K562 (cell line): Measurements from ENCODE around the gene AFF1. TPM values are rescaled to one million over a fixed set of nuclear protein-coding genes. Genes with fewer than 3 reads are reported as not detected.

ENCODE experiments used
- HNRNPK ChIP-seq: fragments of 200-400 bp; formaldehyde crosslinking; IDR thresholded peaks from one replicate; pipeline ENCODE4 v1.6.1; 2018; ENCODE audit warnings: mild to moderate bottlenecking, low read depth, low read length; ENCODE audit not compliant: poor library complexity, severe bottlenecking
- MITF ChIP-seq: IDR thresholded peaks from 2 replicates; pipeline ENCODE4 v1.6.1; 2014; ENCODE audit warnings: antibody characterized with exemption
- NKRF ChIP-seq: fragments of 450-650 bp; IDR thresholded peaks from 2 replicates; pipeline ENCODE4 v1.6.1; 2016; ENCODE audit warnings: borderline replicate concordance
- SMAD1 ChIP-seq: fragments of 150-350 bp; IDR thresholded peaks from 2 replicates; pipeline ENCODE4 v1.6.1; 2014; ENCODE audit warnings: low read length, low read depth; ENCODE audit not compliant: partially characterized antibody
- SRSF1 ChIP-seq: fragments of 200-400 bp; formaldehyde crosslinking; IDR thresholded peaks from 2 replicates; pipeline ENCODE4 v1.6.1; 2017; ENCODE audit warnings: mild to moderate bottlenecking, low read depth, low read length, moderate library complexity
- VEZF1 ChIP-seq: fragments of 200-800 bp; sonication (Bioruptor generic); IDR thresholded peaks from 2 replicates; pipeline ENCODE4 v1.6.1; 2017; ENCODE audit warnings: missing genetic modification characterization, missing compliant biosample characterization
- ZNF212 ChIP-seq: fragments of 450-650 bp; formaldehyde crosslinking; IDR thresholded peaks from 2 replicates; pipeline ENCODE4 v1.4.0; 2020; ENCODE audit warnings: mild to moderate bottlenecking
- ZNF239 ChIP-seq: fragments of 250-450 bp; sonication (Bioruptor Pico); IDR thresholded peaks from 2 replicates; pipeline ENCODE4 v1.4.0; 2020; ENCODE audit warnings: mild to moderate bottlenecking
- polyA plus RNA-seq, 8 experiments: library from polyadenylated mRNA; depleted of rRNA in 4 of 8; stranded (reverse) in 5 of 8; unstranded in 3 of 8; fragments of >200 nt; fragmentation: Nextera tagmentation in 2 of 8; fragmentation: Illumina TruSeq in 1 of 8; extraction: Ambion mirVana in 2 of 8; extraction: Trizol in 1 of 8; gene quantifications; 2 replicates each; pipeline versions ENCODE4 v1.2.1 to v1.2.3, GENCODE V29; 2011 to 2014; ENCODE audit warnings: inconsistent platforms in 1 of 8, missing spikeins in 1 of 8
- total RNA-seq, 7 experiments: library from RNA; depleted of rRNA in 6 of 7; stranded (reverse); fragments of >200 nt in 6 of 7; fragmentation: Illumina TruSeq in 2 of 7; extraction: Trizol in 2 of 7; gene quantifications; 2 replicates each; pipeline versions ENCODE4 v1.2.1 to v1.2.3, GENCODE V29; 2011 to 2021; ENCODE audit warnings: low replicate concordance in 1 of 7

Gene AFF1
- total and polyA plus RNA-seq, 9 of the 15 experiments (the other 6 are each of a cell fraction or from before 2014, with no cell fraction given) = 4.1 to 47.5 (median 17.2) TPM

DNA sequence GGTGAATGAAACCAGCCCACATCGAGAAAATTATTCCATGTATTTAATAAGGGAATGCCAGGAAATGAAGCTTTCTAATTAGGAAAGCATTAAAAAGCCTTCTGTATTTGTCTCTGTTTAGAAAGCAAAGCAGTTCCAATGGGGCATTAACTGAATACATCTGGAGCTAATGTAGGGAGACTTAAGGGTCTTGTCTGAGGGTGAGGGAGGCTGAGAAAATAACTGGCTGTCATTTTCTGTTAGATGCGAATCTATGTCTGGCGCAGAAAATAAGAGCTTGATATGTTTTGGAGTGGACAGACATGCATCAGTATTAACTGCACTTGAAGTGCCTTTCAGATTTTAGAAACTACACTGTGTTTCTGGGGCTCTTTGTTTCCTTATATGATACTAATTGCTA is 174.3 kb downstream of the AFF1 start (continued):
- TF ChIP-seq VEZF1 (CRISPR knock-in tag) = no peak
- TF ChIP-seq SRSF1 = no peak
- no peak for TF ChIP-seq SMAD1
- TF ChIP-seq HNRNPK = no peak
- no peak for TF ChIP-seq ZNF212 (CRISPR knock-in tag)
- TF ChIP-seq MITF = no peak
- TF ChIP-seq ZNF239 = no peak
- no peak for TF ChIP-seq NKRF
